HG03469 (cell line): ENCODE results near the gene PGP.
"Not testable (repeated sequence)": the region's sequence is repeated elsewhere in the genome, so short reads cannot be mapped to it uniquely, and the experiment has no call there.

Experiments
- ATAC-seq: cut with Tn5 transposase; IDR thresholded peaks from one replicate; pipeline ENCODE4 v1.9.1; 2021; ENCODE audit warnings: mild to moderate bottlenecking, moderate library complexity, moderate number of reproducible peaks; ENCODE audit not compliant: unreplicated experiment

The PGP gene

DNA sequence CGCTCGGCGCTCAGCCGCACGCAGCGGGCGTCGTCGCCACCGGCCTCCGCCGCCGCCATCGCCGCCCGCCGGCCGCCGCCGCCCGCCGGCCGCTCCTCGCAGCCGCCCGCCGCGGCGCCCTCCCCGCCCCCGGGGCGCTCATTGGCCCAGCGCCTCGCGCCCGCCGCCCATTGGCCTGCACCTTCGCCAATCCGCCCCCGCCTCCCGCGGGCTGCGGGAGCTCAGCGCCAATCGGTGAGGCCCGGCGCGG is at the start of gene PGP:
PGP (minus strand) TSS at position 122 of the 250 bp plus-strand sequence; CDS start at position 59, 63 bp downstream.
- ATAC-seq: no peak

- ATAC-seq: not testable (repeated sequence)
These were observed 48.4 kb upstream of the PGP start for GRCh38 chr16:2263026-2263425.

DNA sequence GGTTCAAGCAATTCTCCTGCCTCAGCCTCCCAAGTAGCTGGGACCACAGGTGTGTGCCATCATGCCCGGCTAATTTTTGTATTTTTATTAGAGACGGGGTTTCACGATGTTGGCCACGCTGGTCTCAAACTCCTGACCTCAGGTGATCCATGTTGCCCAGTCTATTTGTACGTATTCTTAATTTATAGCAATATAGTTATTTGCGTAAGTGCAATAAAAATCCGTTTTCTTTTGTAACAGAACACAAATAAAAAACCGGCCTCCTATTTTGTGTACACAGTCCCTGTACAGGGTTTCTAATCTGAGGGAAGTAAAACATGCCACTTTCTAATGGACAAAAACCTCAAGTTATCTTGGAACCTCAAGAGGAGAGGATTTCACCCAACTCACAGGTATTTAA is 45.6 kb upstream of the PGP start:
- no peak for ATAC-seq

DNA sequence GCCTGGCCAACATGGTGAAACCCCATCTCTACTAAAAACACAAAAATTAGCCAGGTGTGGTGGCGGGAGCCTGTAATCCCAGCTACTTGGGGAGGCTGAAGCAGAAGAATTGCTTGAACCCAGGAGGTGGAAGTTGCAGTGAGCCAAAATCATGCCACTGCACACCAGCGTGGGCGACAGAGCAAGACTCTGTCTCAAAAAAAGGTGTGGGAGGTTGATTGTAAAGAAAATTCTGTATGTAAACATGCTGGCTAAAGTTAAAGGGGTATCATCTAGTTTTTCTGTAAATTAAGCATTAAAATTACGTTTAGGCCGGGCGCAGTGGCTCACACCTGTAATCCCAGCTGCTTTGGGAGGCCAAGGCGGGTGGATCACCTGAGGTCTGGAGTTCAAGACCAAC is 43.9 kb upstream of the PGP start:
- ATAC-seq: not testable (repeated sequence)

DNA sequence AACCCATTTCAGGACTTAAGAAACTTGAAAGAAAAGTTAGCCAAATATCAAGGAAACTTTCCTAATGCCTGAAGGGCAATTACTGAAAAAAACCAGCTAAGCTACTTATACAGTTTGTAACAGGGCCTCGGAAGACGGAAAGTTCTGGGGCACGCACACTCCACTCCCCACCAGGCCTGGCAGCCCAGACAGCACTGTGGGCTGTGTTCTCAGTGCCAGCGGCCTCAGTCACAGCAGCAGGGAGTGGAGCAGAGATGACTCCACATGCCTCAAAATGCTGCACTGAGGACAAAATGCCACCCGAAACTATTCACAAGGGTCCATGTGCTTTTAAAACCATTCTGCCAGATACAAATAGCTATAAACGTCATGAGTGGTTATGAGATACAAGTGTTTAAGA is 43.1 kb upstream of the PGP start:
- no peak for ATAC-seq

- no peak for ATAC-seq
These were observed 42.0 kb upstream of the PGP start for GRCh38 chr16:2256531-2257140.

DNA sequence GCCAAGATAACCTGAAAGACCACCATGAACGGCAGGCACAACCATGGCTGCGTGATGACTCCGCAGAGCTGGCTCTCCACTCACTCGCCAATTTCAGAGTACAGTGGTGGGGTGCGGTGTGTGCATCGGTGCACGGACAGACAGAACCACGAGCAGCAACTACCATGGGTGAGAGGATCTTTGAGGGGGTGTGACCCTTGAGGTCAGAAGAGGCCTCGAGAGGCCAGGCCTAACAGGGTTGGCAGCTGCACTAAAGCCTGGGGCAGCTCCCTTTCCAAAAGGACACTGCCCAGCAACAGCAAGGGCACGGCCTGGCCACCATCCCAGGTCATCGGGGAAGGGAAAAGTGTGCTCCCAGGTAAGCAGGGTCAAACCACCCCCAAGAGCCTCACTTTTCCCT is 38.7 kb upstream of the PGP start:
- ATAC-seq: no peak

GRCh38 chr16:2252806-2253148 is 38.1 kb upstream of the PGP start:
- no peak for ATAC-seq

- peak; percentile 80 for ATAC-seq
These were observed 36.9 kb upstream of the PGP start, which contains the start of gene ECI1 for GRCh38 chr16:2251296-2252111. Gene ECI1, minus strand, starts transcription at chr16:2251587. Its CDS starts 21 bp downstream, at chr16:2251566.

DNA sequence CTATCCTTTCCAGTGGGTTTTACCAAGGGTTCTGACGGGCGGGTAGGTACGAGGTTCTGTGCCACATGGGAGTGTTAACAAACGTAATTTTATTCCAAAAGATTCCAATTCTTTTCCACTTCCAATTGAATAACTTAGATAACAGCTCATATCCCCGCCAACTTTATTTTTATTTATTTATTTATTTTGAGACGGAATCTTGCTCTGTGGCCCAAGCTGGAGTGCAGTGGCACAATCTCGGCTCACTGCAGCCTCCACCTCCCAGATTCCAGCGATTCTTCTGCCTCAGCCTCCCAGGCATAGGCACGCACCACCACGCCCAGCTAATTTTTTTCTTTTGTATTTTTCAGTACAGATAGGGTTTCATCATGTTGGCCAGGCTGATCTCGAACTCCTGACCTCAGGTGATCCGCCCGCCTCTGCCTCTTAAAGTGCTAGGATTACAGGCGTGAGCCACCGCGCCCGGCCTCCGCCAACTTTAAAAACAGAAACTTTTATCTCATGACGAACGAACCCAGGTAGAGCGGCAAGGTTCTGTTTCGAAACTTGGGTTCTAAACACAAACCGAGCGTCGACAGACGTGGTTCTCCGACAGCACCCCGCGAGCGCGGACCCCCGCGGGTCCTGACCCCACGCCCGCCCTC is 36.1 kb upstream of the PGP start:
- ATAC-seq: no peak

DNA sequence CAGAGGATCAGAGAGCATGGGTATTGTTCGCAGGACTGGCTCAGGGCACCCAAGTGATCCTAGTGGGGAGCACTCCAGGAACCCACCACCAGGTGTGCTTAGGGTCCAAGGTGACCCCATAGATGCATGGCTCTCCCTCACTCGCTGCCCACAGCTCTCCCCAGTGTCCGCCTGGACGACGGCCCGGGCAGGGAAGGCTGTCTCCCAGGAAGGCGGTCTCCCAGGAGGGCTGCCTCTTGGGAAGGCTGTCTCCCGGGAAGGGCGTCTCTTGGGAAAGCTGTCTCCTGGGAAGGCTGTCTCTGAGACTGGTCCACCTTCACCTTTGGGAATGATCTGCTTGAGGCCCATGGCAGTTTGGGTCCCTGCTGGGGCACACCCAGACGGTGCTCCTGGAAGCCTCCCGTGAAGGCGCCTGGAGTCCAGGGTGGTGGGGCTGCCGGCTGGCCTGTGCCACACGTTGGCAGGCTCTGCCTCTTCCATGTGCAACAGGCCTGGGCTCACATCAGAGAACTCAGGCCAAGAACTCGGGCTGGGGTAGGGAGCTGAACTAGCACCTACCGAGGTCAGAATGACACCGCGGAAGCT is 31.8 kb upstream of the PGP start:
- no peak for ATAC-seq

GRCh38 chr16:2244926-2245795 is 30.5 kb upstream of the PGP start:
- ATAC-seq: no peak

DNA sequence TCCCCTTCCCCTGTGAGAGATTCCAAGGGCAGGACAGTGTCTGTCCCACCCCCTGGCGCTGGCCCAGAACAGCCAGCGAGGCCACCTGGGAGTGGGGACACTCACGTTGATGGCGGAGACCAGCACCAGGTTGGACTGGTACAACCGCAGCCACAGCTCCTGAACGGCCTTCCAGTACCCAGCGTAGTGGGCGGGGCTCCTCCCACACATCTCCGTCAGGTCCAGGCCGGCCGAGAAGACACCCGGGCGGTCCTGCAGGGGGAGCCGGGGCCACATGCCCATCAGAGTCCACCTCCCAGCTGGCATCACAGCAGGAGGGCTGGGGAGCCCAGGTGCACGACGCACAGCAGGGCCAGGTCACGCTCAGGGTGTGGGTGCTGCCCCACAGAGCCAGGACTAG is 29.7 kb upstream of the PGP start:
- ATAC-seq: no peak

GRCh38 chr16:2243781-2244180 is 29.1 kb upstream of the PGP start:
- ATAC-seq: no peak

- no peak for ATAC-seq
These were observed 28.4 kb upstream of the PGP start for GRCh38 chr16:2243031-2243528.

DNA sequence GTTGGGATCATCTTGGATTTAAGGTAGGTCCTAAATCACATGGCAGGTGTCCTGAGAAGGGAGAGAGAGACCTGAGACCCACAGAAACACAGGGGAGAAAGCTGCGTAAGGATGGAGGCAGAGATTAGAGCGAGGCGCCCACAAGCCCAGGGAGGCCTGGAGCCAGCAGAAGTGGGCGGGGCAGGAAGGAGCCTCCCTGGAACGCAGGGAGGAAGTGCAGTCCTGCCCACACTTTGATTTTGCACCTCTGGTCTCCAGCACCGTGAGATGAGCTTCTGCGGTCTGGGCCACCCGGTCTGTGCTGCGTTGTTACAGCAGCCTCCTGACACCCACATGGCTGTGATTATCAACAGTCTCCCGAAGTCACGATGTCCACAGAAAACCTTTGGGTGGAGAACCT is 28.0 kb upstream of the PGP start:
- no peak for ATAC-seq

DNA sequence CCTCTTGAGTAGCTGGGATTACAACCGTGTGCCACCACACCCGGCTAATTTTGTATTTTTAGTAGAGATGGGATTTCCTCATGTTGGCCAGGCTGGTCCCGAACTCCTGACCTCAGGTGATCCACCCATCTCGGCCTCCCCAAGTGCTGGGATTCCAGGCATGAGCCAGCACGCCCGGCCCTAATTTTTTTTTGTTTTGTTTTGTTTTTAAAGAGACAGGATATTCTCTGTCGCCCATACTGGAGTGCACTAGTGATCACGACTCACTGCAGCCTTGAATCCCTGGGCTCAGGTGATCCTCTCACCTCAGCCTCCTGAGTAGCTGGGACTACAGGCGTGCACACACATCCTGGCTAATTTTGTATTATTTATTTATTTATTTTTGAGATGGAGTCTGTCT is 25.7 kb upstream of the PGP start:
- ATAC-seq: not testable (repeated sequence)

DNA sequence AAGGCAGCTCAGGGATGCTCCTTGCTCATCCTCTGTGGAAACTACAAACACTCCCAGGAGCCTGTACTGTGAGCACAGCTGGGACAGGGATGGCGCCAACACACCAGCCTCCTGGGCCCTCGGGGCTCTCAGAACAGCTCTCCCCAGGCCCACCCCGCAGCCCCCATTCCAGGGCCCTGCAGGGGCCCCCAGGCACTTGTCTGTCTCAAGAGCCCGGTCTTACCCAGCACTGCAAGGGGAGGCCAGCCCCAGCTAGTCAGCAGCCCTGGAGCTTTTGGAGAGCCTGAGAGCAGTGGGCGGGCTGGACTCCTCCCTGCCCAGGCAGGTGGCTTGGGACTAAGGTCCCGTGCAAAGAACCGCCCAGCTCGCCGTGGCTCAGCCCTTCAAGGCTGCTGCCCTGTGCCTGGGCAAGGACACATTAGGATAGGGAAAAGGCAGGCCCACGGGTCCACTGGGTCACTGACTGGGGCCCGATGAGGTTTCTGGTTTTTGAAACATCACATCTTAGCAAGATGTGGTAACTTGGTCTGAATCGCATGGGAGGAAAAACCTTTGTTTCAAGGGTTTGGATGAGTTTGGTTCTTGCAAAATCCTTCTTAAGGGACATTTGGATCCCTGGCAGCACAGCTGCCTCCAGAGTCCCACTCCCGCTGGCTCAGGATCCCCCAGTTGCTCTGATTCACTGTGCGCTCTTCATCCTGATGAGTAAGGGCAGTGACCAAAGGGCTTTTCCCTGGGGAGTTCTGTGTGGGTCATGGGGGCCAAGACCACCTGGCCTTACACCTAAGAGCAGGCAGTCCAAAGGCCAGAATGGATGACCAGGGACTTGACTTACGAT is 24.4 kb upstream of the PGP start:
- ATAC-seq: no peak

GRCh38 chr16:2238150-2238837 is 23.7 kb upstream of the PGP start:
- no peak for ATAC-seq
